Epithelial cell of esophagus (primary cell): ENCODE data around the gene SAMD14.
A peak's percentile ranks its signal among the peaks of the same experiment; 100 is the strongest.

Experiments used
- DNase-seq: peaks from one replicate; pipeline ENCODE4 v3.0.0; 2010; ENCODE audit warnings: low read depth
- H3K4me3 ChIP-seq: 2 replicates; pipeline ENCODE4 v1.5.1; 2011; ENCODE audit warnings: mild to moderate bottlenecking, low read length, control low read depth
- CTCF ChIP-seq: IDR thresholded peaks from 2 replicates; pipeline ENCODE4 v1.5.1; 2011; ENCODE audit warnings: low read depth, mild to moderate bottlenecking, low read length, control low read depth, inconsistent platforms; ENCODE audit not compliant: insufficient read depth; ENCODE audit errors: missing control alignments

SAMD14 gene

DNA sequence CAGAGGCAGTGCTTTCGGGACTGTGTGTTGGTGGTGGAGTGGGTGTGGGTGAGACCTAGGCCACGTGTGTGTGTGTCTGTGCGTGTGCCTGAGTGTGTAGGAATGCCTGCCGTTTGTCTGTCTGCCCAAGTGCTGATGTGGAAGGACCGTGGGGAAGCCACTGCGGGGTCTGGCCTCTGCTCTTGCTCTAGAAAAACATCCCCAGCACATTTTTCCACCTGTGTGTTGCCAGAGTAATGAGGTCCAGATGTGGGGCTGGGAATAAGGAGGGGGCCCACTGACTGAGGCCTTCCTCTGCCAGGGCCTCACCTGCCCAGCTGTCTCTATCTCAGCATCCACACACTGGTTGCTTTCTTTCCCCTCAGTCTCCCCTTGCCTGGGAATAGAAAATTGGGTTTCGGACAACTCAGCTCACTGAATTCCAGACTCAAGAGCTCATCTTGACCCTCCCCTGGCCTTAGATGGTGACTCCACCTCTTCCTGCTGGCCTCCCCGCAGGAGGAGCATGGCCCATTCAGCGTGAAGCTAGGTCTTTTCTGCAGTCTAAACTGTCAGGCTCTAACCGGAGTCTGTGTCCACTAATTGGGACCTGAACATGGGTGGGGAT is 43.5 kb upstream of the SAMD14 start:
- TF ChIP-seq CTCF = no peak
- no peak overlapping the region for H3K4me3 ChIP-seq
- peak; percentile 71 for DNase-seq

GRCh38 chr17:50172936-50173334 is 43.0 kb upstream of the SAMD14 start:
- DNase-seq = no peak
- TF ChIP-seq CTCF = no peak
- no peak overlapping the region for H3K4me3 ChIP-seq

- no peak for DNase-seq
- H3K4me3 ChIP-seq = no peak overlapping the region
- TF ChIP-seq CTCF = no peak
Measured at GRCh38 chr17:50172130-50172529, 42.2 kb upstream of the SAMD14 start.

DNA sequence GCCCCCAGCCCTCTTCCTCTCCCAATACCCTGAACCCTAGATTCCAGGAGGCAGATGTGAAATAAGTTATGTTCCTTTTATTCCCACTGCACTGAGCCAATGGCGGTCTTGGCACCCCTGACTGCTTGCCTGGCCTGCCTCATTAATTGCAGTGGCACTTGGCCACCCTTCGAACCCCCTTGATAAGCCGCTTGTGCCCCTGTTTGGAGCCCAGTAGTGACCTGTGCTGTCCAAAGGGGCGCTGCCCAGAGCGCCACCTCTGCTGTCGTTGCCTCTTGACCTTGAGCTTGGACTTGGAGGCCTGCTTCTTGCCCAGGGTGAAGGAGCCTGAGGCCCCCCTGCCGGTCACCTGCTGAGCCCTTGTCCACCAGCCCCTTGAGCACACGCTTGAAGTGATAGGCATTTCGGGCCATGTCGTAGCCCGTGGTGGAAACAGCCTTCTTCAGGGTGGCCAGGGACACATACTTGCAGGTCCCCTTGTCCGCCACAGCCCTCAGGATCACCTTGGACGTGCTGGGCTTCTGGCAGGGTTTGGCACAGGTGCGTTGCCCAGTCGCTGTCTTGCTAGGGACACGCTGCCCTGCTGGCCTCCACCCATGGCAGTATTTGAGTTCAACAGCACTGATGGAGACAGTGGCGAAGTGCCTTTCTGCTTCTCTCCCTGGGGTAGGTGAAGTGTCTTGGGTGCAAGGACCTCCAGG is 41.6 kb upstream of the SAMD14 start:
- no peak for TF ChIP-seq CTCF
- no peak overlapping the region for H3K4me3 ChIP-seq
- no peak for DNase-seq

DNA sequence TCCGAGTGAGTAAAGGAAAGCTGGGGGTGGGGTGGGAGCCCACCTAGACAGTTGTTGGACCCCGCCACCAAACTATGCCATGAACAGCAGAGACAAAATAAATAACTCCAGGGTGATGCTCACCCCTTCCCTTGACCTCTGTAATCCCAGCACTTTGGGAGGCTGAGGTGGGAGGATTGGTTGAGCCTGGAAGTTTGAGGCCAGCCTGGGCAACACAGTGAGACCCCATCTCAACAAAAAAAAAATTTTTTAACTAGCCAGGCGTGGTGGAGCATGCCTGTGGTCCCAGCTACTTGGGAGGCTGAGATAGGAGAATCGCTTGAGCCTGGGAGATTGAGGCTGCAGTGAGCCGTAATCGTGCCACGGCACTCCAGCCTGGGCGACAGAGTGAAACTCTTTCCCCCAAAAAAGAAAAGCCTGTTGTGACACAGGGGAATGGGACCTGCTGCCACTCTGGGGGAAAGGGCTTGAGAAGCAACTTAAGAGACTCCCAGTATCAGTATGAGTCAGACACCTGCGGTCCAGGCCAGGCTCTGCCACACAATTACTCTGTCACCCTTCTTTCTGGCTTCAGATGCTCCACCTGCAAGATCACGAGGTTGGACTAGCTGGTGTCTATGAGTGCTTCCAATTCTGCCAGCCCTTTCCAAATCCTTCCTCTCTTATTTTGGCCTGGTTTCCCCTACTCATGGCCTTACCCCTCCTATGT is 40.9 kb upstream of the SAMD14 start:
- TF ChIP-seq CTCF = no peak
- H3K4me3 ChIP-seq = no peak overlapping the region
- peak; percentile 84 for DNase-seq

GRCh38 chr17:50169881-50170459 is 40.0 kb upstream of the SAMD14 start:
- no peak for TF ChIP-seq CTCF
- H3K4me3 ChIP-seq = no peak overlapping the region
- DNase-seq = no peak
